Keratinocyte (primary cell): ENCODE measurements around the gene MCM3AP.

Experiments used
- CTCF ChIP-seq, 3 experiments: IDR thresholded peaks in 1 of 3; conservative IDR thresholded peaks in 1 of 3; optimal IDR thresholded peaks in 1 of 3; 2 replicates in 2 of 3; 3 replicates in 1 of 3; pipeline versions ENCODE3 to v1.5.1; 2011; ENCODE audit warnings: low read length in 3 of 3, mild to moderate bottlenecking in 3 of 3, moderate library complexity in 2 of 3, control low read depth in 1 of 3, inconsistent platforms in 1 of 3; ENCODE audit not compliant: insufficient read depth in 2 of 3; ENCODE audit errors: extremely low read depth in 1 of 3
- EZH2 ChIP-seq: IDR thresholded peaks from one replicate; pipeline ENCODE4 v1.6.1; 2012; ENCODE audit warnings: inconsistent platforms, mild to moderate bottlenecking, low read length, moderate library complexity

GRCh38 chr21:46253610-46254124, 31.7 kb downstream of the MCM3AP start:
- TF ChIP-seq CTCF (optimal IDR thresholded peaks at IDR 0.05 in 1 of 3, IDR thresholded peaks at IDR 0.05 in 1 of 3, conservative IDR thresholded peaks at IDR 0.05 in 1 of 3; ENCODE audit: extremely low read depth in 1 of 3, insufficient read depth in 2 of 3, low read length in 3 of 3) (no peak), EZH2 (no peak)
